Testis (tissue), 2 donors: ENCODE data around the gene FHIT.

ENCODE experiments used
- POLR2A ChIP-seq: fragments of 450-650 bp; IDR thresholded peaks from one replicate; pipeline ENCODE4 v1.6.1; 2017; ENCODE audit warnings: antibody characterized with exemption, mild to moderate bottlenecking, moderate library complexity
- TF ChIP-seq, protein P1 (sequence below), 3 experiments: fragments of 450-650 bp in 2 of 3; fragments of 200-600 bp in 1 of 3; sonication (generic) in 1 of 3; IDR thresholded peaks; one replicate each; pipeline ENCODE4 v1.5.1; 2016 to 2019; ENCODE audit warnings: antibody characterized with exemption in 3 of 3, mild to moderate bottlenecking in 2 of 3, moderate library complexity in 1 of 3

- TF ChIP-seq POLR2A, result no peak
- TF ChIP-seq, protein P1, sequence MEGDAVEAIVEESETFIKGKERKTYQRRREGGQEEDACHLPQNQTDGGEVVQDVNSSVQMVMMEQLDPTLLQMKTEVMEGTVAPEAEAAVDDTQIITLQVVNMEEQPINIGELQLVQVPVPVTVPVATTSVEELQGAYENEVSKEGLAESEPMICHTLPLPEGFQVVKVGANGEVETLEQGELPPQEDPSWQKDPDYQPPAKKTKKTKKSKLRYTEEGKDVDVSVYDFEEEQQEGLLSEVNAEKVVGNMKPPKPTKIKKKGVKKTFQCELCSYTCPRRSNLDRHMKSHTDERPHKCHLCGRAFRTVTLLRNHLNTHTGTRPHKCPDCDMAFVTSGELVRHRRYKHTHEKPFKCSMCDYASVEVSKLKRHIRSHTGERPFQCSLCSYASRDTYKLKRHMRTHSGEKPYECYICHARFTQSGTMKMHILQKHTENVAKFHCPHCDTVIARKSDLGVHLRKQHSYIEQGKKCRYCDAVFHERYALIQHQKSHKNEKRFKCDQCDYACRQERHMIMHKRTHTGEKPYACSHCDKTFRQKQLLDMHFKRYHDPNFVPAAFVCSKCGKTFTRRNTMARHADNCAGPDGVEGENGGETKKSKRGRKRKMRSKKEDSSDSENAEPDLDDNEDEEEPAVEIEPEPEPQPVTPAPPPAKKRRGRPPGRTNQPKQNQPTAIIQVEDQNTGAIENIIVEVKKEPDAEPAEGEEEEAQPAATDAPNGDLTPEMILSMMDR (IDR thresholded peaks at IDR 0.05), result no peak
Observed at GRCh38 chr3:59953104-59953503, 1298.1 kb downstream of the FHIT start.
